ENCODE data around the gene SCP2.

GRCh38 chr1:52973841-52974240 is 46.8 kb downstream of the SCP2 start:
- no peak for TF ChIP-seq POLR2AphosphoS5 (IDR thresholded peaks at IDR 0.05; ENCODE audit: low read depth, low read length)
- no peak for TF ChIP-seq TAF1 (IDR thresholded peaks at IDR 0.05; ENCODE audit: borderline replicate concordance, insufficient read depth, low read length)
- TF ChIP-seq FOXP2 (optimal IDR thresholded peaks at IDR 0.05; ENCODE audit: borderline replicate concordance, extremely low read depth, extremely low read length, insufficient read depth), result no peak
